ENCODE results near the gene ZC3H6.

The ZC3H6 gene

GRCh38 chr2:112244854-112245253 lies 30.5 kb upstream of the ZC3H6 start:
- H3K4me3 ChIP-seq (ENCODE audit: low read depth, low read length) = no peak overlapping the region
- DNase-seq (ENCODE audit: low read depth) = no peak
- TF ChIP-seq CTCF (conservative IDR thresholded peaks at IDR 0.05; ENCODE audit: low read depth, low read length) = no peak

- H3K4me3 ChIP-seq (ENCODE audit: low read depth, low read length) = no peak overlapping the region
- no peak for TF ChIP-seq CTCF (conservative IDR thresholded peaks at IDR 0.05; ENCODE audit: low read depth, low read length)
- DNase-seq (ENCODE audit: low read depth) = no peak
These were observed 24.1 kb upstream of the ZC3H6 start for GRCh38 chr2:112251271-112251670.

GRCh38 chr2:112253261-112253815 lies 22.1 kb upstream of the ZC3H6 start:
- TF ChIP-seq CTCF (conservative IDR thresholded peaks at IDR 0.05; ENCODE audit: low read depth, low read length) = no peak
- H3K4me3 ChIP-seq (ENCODE audit: low read depth, low read length) = no peak overlapping the region
- no peak for DNase-seq (ENCODE audit: low read depth)

- peak; percentile 88 for DNase-seq (ENCODE audit: low read depth)
- TF ChIP-seq CTCF (conservative IDR thresholded peaks at IDR 0.05; ENCODE audit: low read depth, low read length) = no peak
- H3K4me3 ChIP-seq (ENCODE audit: low read depth, low read length) = peak within 1 kb of the TSS; percentile 75
These were observed 20.7 kb upstream of the ZC3H6 start, which contains the start of gene ZC3H8 for GRCh38 chr2:112254466-112255240. Gene ZC3H8, minus strand, starts transcription at chr2:112255042. Its CDS starts 61 bp downstream, at chr2:112254981.

- no peak for DNase-seq (ENCODE audit: low read depth)
- H3K4me3 ChIP-seq (ENCODE audit: low read depth, low read length) = no peak overlapping the region
- TF ChIP-seq CTCF (conservative IDR thresholded peaks at IDR 0.05; ENCODE audit: low read depth, low read length) = no peak
These were observed 19.5 kb upstream of the ZC3H6 start for GRCh38 chr2:112255875-112256274.

- no peak overlapping the region for H3K4me3 ChIP-seq (ENCODE audit: low read depth, low read length)
- TF ChIP-seq CTCF (conservative IDR thresholded peaks at IDR 0.05; ENCODE audit: low read depth, low read length) = no peak
- DNase-seq (ENCODE audit: low read depth) = no peak
These were observed 18.7 kb upstream of the ZC3H6 start for GRCh38 chr2:112256654-112257053.

GRCh38 chr2:112257575-112257974 lies 17.8 kb upstream of the ZC3H6 start:
- no peak overlapping the region for H3K4me3 ChIP-seq (ENCODE audit: low read depth, low read length)
- TF ChIP-seq CTCF (conservative IDR thresholded peaks at IDR 0.05; ENCODE audit: low read depth, low read length) = no peak
- peak; percentile 26 for DNase-seq (ENCODE audit: low read depth)
